Skeletal muscle satellite cell (primary cell): Measurements from ENCODE around the gene DNAL4. TPM values are rescaled to one million over a fixed set of nuclear protein-coding genes. Genes with fewer than 3 reads are reported as not detected.

Source experiments
- small RNA-seq: library from RNA; depleted of rRNA; stranded (forward); fragments of <200 nt; gene quantifications from one replicate; pipeline ENCODE3, GENCODE V24; 2012

The DNAL4 gene

Small RNA genes lying within 50 kb of the gene (small RNA-seq; reads per million reads assigned to genes)
- gene AL021707.8 = not detected
